H1 (cell line): ENCODE results near the gene RAB10. TPM values are rescaled to one million over a fixed set of nuclear protein-coding genes. Genes with fewer than 3 reads are reported as not detected.

Experiments used
- CEBPB ChIP-seq: IDR thresholded peaks from 2 replicates; pipeline ENCODE4 v1.6.1; 2012; ENCODE audit warnings: low read depth, low read length
- CHD7 ChIP-seq: fragments of 300-600 bp; sonication (generic); IDR thresholded peaks from 2 replicates; pipeline ENCODE4 v1.7.1; 2012; ENCODE audit warnings: low read length, moderate library complexity, mild to moderate bottlenecking, inconsistent platforms; ENCODE audit not compliant: insufficient replicate concordance
- HDAC2 ChIP-seq, 2 experiments: fragments of 300-600 bp in 1 of 2; sonication (generic) in 1 of 2; IDR thresholded peaks; 2 replicates each; pipeline ENCODE4 v1.6.1; 2011 to 2012; ENCODE audit warnings: low read depth in 2 of 2, low read length in 2 of 2, mild to moderate bottlenecking in 2 of 2, moderate library complexity in 2 of 2, borderline replicate concordance in 1 of 2, inconsistent platforms in 1 of 2
- KDM4A ChIP-seq: IDR thresholded peaks from one replicate; pipeline ENCODE4 v1.7.1; 2012; ENCODE audit warnings: low read depth, mild to moderate bottlenecking, moderate library complexity, low read length, inconsistent platforms; ENCODE audit not compliant: severe bottlenecking
- NRF1 ChIP-seq: IDR thresholded peaks from 2 replicates; pipeline ENCODE4 v1.6.1; 2011; ENCODE audit warnings: mild to moderate bottlenecking, low read depth, low read length, improper control_type of control experiment
- RNF2 ChIP-seq: fragments of 200-900, 300-1000 bp; sonication (generic); IDR thresholded peaks from 2 replicates; pipeline ENCODE4 v1.7.1; 2016; ENCODE audit warnings: borderline replicate concordance, low read depth, mild to moderate bottlenecking, antibody characterized with exemption, low read length; ENCODE audit not compliant: poor library complexity, severe bottlenecking; ENCODE audit errors: missing control alignments
- TCF12 ChIP-seq: IDR thresholded peaks from 2 replicates; pipeline ENCODE4 v1.6.1; 2011; ENCODE audit warnings: low read depth, mild to moderate bottlenecking, low read length
- polyA plus RNA-seq, 7 experiments: library from polyadenylated mRNA; depleted of rRNA in 3 of 7; stranded (reverse) in 5 of 7; unstranded in 2 of 7; fragments of >200 nt in 5 of 7; fragments of 200-250 nt in 2 of 7; gene quantifications; 1 replicate in 5 of 7; 2 replicates in 1 of 7; 4 replicates in 1 of 7; pipeline versions ENCODE4 v1.2.1 to v1.2.3, GENCODE V29; 2011 to 2013; ENCODE audit warnings: missing spikeins in 2 of 7, mixed read lengths in 2 of 7
- total RNA-seq: library from RNA; stranded (reverse); fragmentation: NEBNext Ultra II Directional; extraction: Animal tissue kit (Norgen Biotek cat#: 25700); gene quantifications from 2 replicates; pipeline ENCODE4 v1.2.1, GENCODE V29; 2021
- TF ChIP-seq, protein P1 (sequence below): IDR thresholded peaks from 2 replicates; pipeline ENCODE4 v1.6.1; 2011; ENCODE audit warnings: low read depth, mild to moderate bottlenecking, low read length; ENCODE audit not compliant: insufficient read depth

RAB10 gene
- total and polyA plus RNA-seq, 2 of the 8 experiments (the other 6 are each of a cell fraction or from before 2014, with no cell fraction given) = 42.6 to 136 TPM

DNA sequence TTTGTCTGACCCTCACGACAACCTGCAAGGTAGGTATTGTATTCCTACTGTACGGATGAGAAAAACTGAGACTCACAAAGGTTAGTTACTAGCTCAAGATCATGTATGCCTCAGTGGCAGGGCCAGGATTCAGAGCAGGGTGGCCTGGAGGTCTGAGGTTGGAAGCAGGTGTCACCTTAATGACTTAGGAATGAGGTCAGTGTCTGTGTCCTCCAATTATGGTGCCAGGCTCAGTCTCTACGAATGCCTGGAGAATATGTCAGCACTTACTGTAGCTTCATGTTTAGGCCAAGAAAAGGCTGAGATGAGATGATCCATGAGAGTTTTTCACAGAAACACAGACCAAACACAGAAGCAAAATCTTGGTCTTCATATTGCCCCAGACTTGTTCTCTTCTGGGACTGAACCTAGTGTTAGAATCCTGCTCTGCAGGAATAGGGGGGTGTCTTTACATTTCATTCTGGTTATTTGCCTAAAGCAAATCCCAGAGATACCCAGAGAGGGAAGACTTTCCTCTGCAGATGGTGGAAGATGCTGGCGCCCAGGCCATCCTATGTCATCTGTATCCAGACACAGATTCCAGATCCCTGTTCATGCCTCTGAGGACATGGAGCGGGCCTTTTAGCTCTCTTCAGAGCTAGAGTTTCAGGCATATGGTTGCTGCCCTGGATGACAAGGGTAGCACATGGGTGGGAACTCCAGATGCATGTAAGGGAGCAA, 16.3 kb upstream of the RAB10 start (continued):
- TF ChIP-seq RNF2 (no peak), HDAC2 (IDR thresholded peaks at IDR 0.05; ENCODE audit: borderline replicate concordance in 1 of 2, low read depth in 2 of 2, low read length in 2 of 2) (no peak), KDM4A (no peak), TCF12 (no peak), CHD7 (no peak), CEBPB (no peak), NRF1 (no peak)
- TF ChIP-seq, protein P1, sequence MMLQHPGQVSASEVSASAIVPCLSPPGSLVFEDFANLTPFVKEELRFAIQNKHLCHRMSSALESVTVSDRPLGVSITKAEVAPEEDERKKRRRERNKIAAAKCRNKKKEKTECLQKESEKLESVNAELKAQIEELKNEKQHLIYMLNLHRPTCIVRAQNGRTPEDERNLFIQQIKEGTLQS = no peak
